ENCODE data around the gene CD1B. TPM values are rescaled to one million over a fixed set of nuclear protein-coding genes. Genes with fewer than 3 reads are reported as not detected.

The CD1B gene
- total and polyA plus RNA-seq, 4 donors: 0.19 TPM; not detected in 3

DNA sequence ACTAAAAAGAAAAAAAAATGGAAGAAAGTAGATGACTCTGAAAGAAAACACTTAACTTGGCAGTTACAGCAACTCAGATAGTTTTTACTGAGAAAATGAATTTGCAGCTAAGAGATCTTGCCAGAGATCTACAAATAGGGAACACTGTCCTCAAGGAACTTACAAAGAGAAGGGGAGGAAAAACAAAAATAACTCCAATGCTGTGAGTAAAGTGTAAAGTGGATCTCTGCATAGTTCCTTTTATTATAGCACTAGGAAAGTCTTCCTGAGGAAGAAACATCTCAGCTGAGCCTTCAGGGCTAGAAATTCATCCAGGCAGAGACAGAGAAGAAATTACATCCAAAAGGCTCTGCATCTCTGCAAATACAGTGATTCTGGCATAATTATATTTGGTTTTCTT is 3.9 kb downstream of the CD1B start:
- Histone ChIP-seq H3K27me3 (ENCODE audit: control insufficient read depth in 4 of 4, insufficient read depth in 4 of 4, low read length in 3 of 4) (peaks cover 0 to 7% (median 0%) of the 10 kb centered on the region in 4 donors), H3K9me3 (ENCODE audit: control insufficient read depth in 4 of 4, low read length in 3 of 4) (no peaks in the 10 kb centered on the region), H3K27ac (ENCODE audit: low read depth in 1 of 2, low read length in 2 of 2) (no peak overlapping the region), H3K9ac (ENCODE audit: low read depth in 1 of 2, low read length in 2 of 2) (no peak overlapping the region), H3K4me1 (ENCODE audit: control insufficient read depth in 4 of 4, insufficient read depth in 4 of 4, low read length in 3 of 4) (no peaks in the 10 kb centered on the region), H3K4me3 (ENCODE audit: low read depth in 1 of 3, low read length in 3 of 3) (no peak overlapping the region), H3K36me3 (ENCODE audit: control insufficient read depth in 4 of 4, insufficient read depth in 3 of 4, low read depth in 1 of 4, low read length in 3 of 4) (no peaks in the 10 kb centered on the region)
- DNase-seq (ENCODE audit: low spot score): no peak
- TF ChIP-seq, protein P1, sequence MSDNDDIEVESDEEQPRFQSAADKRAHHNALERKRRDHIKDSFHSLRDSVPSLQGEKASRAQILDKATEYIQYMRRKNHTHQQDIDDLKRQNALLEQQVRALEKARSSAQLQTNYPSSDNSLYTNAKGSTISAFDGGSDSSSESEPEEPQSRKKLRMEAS (IDR thresholded peaks at IDR 0.05): no peak
- TF ChIP-seq, protein P2, sequence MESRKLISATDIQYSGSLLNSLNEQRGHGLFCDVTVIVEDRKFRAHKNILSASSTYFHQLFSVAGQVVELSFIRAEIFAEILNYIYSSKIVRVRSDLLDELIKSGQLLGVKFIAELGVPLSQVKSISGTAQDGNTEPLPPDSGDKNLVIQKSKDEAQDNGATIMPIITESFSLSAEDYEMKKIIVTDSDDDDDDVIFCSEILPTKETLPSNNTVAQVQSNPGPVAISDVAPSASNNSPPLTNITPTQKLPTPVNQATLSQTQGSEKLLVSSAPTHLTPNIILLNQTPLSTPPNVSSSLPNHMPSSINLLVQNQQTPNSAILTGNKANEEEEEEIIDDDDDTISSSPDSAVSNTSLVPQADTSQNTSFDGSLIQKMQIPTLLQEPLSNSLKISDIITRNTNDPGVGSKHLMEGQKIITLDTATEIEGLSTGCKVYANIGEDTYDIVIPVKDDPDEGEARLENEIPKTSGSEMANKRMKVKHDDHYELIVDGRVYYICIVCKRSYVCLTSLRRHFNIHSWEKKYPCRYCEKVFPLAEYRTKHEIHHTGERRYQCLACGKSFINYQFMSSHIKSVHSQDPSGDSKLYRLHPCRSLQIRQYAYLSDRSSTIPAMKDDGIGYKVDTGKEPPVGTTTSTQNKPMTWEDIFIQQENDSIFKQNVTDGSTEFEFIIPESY (IDR thresholded peaks at IDR 0.05): no peak
- TF ChIP-seq RAD21 (IDR thresholded peaks at IDR 0.05) (no peak), HNF4G (IDR thresholded peaks at IDR 0.05) (no peak), YY1 (IDR thresholded peaks at IDR 0.05) (no peak), JUND (IDR thresholded peaks at IDR 0.05) (no peak), NR2F2 (IDR thresholded peaks at IDR 0.05) (no peak), FOXA2 (IDR thresholded peaks at IDR 0.05) (no peak), TAF1 (conservative IDR thresholded peaks at IDR 0.05) (no peak), FOXA1 (IDR thresholded peaks at IDR 0.05) (no peak), EGR1 (IDR thresholded peaks at IDR 0.05; ENCODE audit: low read depth in 2 of 2) (no peak), GABPA (IDR thresholded peaks at IDR 0.05 in 1 of 2, conservative IDR thresholded peaks at IDR 0.05 in 1 of 2) (no peak)
- TF ChIP-seq, protein P3, sequence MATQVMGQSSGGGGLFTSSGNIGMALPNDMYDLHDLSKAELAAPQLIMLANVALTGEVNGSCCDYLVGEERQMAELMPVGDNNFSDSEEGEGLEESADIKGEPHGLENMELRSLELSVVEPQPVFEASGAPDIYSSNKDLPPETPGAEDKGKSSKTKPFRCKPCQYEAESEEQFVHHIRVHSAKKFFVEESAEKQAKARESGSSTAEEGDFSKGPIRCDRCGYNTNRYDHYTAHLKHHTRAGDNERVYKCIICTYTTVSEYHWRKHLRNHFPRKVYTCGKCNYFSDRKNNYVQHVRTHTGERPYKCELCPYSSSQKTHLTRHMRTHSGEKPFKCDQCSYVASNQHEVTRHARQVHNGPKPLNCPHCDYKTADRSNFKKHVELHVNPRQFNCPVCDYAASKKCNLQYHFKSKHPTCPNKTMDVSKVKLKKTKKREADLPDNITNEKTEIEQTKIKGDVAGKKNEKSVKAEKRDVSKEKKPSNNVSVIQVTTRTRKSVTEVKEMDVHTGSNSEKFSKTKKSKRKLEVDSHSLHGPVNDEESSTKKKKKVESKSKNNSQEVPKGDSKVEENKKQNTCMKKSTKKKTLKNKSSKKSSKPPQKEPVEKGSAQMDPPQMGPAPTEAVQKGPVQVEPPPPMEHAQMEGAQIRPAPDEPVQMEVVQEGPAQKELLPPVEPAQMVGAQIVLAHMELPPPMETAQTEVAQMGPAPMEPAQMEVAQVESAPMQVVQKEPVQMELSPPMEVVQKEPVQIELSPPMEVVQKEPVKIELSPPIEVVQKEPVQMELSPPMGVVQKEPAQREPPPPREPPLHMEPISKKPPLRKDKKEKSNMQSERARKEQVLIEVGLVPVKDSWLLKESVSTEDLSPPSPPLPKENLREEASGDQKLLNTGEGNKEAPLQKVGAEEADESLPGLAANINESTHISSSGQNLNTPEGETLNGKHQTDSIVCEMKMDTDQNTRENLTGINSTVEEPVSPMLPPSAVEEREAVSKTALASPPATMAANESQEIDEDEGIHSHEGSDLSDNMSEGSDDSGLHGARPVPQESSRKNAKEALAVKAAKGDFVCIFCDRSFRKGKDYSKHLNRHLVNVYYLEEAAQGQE (IDR thresholded peaks at IDR 0.05): no peak
- TF ChIP-seq, protein P4, sequence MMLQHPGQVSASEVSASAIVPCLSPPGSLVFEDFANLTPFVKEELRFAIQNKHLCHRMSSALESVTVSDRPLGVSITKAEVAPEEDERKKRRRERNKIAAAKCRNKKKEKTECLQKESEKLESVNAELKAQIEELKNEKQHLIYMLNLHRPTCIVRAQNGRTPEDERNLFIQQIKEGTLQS (IDR thresholded peaks at IDR 0.05): no peak

DNA sequence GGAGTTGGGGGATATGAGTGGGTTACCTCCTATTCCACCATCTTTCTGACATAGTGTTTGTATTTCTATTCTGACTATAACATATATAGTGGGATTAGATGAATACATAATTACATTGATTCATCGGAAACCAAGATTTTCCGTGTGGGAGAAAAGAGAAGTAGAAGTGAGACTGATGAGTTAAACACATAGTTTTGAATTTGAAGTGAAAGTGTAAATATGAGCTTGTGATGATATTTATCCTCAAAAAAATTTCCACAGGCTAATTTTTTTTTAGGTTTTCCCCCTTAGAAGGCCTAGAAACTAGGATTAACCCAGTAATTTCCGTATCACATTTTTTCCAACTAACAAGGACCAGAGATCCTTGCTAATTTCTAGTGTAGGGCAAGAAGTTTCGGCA is 6.9 kb downstream of the CD1B start:
- Histone ChIP-seq H3K9ac (ENCODE audit: low read depth in 1 of 2, low read length in 2 of 2) (no peak overlapping the region), H3K27me3 (ENCODE audit: control insufficient read depth in 4 of 4, insufficient read depth in 4 of 4, low read length in 3 of 4) (peaks cover 0 to 7% (median 0%) of the 10 kb centered on the region in 4 donors), H3K4me1 (ENCODE audit: control insufficient read depth in 4 of 4, insufficient read depth in 4 of 4, low read length in 3 of 4) (no peaks in the 10 kb centered on the region), H3K9me3 (ENCODE audit: control insufficient read depth in 4 of 4, low read length in 3 of 4) (no peaks in the 10 kb centered on the region), H3K4me3 (ENCODE audit: low read depth in 1 of 3, low read length in 3 of 3) (no peak overlapping the region), H3K27ac (ENCODE audit: low read depth in 1 of 2, low read length in 2 of 2) (no peak overlapping the region), H3K36me3 (ENCODE audit: control insufficient read depth in 4 of 4, insufficient read depth in 3 of 4, low read depth in 1 of 4, low read length in 3 of 4) (no peaks in the 10 kb centered on the region)
- no peak for DNase-seq (ENCODE audit: low spot score)
- 77% methylated on average over 4 of the region's 4 CpGs for WGBS
- no peak for TF ChIP-seq FOXA2 (IDR thresholded peaks at IDR 0.05)
- TF ChIP-seq, protein P2 (IDR thresholded peaks at IDR 0.05): no peak
- no peak for TF ChIP-seq FOXA1 (IDR thresholded peaks at IDR 0.05)
- no peak for TF ChIP-seq RAD21 (IDR thresholded peaks at IDR 0.05)
- TF ChIP-seq, protein P4 (IDR thresholded peaks at IDR 0.05): no peak
- TF ChIP-seq TAF1 (conservative IDR thresholded peaks at IDR 0.05): no peak
- TF ChIP-seq HNF4A (conservative IDR thresholded peaks at IDR 0.05): no peak
- TF ChIP-seq EGR1 (IDR thresholded peaks at IDR 0.05; ENCODE audit: low read depth in 2 of 2): no peak
- TF ChIP-seq, protein P5, sequence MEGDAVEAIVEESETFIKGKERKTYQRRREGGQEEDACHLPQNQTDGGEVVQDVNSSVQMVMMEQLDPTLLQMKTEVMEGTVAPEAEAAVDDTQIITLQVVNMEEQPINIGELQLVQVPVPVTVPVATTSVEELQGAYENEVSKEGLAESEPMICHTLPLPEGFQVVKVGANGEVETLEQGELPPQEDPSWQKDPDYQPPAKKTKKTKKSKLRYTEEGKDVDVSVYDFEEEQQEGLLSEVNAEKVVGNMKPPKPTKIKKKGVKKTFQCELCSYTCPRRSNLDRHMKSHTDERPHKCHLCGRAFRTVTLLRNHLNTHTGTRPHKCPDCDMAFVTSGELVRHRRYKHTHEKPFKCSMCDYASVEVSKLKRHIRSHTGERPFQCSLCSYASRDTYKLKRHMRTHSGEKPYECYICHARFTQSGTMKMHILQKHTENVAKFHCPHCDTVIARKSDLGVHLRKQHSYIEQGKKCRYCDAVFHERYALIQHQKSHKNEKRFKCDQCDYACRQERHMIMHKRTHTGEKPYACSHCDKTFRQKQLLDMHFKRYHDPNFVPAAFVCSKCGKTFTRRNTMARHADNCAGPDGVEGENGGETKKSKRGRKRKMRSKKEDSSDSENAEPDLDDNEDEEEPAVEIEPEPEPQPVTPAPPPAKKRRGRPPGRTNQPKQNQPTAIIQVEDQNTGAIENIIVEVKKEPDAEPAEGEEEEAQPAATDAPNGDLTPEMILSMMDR (IDR thresholded peaks at IDR 0.05; ENCODE audit: low read depth, low read length, missing input control): no peak
- TF ChIP-seq RXRA (IDR thresholded peaks at IDR 0.05): no peak
- TF ChIP-seq, protein P3 (IDR thresholded peaks at IDR 0.05): no peak
- TF ChIP-seq HNF4G (IDR thresholded peaks at IDR 0.05): no peak
- TF ChIP-seq YY1 (IDR thresholded peaks at IDR 0.05): no peak
- TF ChIP-seq NR2F2 (IDR thresholded peaks at IDR 0.05): no peak
- no peak for TF ChIP-seq SP1 (IDR thresholded peaks at IDR 0.05)

Measured in liver (tissue), 9 donors.